ENCODE measurements around the gene DIAPH2. TPM values are rescaled to one million over a fixed set of nuclear protein-coding genes. Genes with fewer than 3 reads are reported as not detected.

DIAPH2 gene
- total RNA-seq, 1 experiment from 2014 or later: 10.9 TPM

DNA sequence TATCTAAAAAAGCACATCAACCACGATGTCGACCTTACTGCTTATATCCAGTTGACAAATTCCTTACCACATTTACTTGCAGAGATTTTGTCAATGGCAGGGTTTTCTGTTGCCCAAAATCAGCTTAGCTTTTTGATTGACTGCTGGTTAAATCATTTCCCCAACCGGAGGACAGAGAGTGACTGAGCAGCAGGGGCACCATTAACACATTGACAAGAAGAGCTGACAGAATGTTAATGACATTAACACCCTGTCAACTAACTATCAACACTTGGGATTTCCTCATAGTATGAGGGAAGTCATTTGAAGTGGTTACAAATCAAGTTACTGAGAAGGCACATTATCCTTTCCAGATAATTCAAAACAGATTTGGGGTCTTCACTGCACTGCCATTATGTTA, 567.5 kb downstream of the DIAPH2 start:
- H3K27me3 ChIP-seq (ENCODE audit: insufficient read depth, low read length): no peaks in the 10 kb centered on the region
- DNase-seq (ENCODE audit: low read depth, low spot score): no peak
- no peak overlapping the region for H3K9ac ChIP-seq (ENCODE audit: low read length)
- no peaks in the 10 kb centered on the region for H3K9me3 ChIP-seq (ENCODE audit: control insufficient read depth in 1 of 2, insufficient read depth in 1 of 2, low read depth in 1 of 2, low read length in 2 of 2)
- POLR2A ChIA-PET: no interaction called here
- TF ChIP-seq EZH2 (IDR thresholded peaks at IDR 0.05) (no peak), EGR1 (IDR thresholded peaks at IDR 0.05; ENCODE audit: low read depth) (no peak)
- TF ChIP-seq, protein P1, sequence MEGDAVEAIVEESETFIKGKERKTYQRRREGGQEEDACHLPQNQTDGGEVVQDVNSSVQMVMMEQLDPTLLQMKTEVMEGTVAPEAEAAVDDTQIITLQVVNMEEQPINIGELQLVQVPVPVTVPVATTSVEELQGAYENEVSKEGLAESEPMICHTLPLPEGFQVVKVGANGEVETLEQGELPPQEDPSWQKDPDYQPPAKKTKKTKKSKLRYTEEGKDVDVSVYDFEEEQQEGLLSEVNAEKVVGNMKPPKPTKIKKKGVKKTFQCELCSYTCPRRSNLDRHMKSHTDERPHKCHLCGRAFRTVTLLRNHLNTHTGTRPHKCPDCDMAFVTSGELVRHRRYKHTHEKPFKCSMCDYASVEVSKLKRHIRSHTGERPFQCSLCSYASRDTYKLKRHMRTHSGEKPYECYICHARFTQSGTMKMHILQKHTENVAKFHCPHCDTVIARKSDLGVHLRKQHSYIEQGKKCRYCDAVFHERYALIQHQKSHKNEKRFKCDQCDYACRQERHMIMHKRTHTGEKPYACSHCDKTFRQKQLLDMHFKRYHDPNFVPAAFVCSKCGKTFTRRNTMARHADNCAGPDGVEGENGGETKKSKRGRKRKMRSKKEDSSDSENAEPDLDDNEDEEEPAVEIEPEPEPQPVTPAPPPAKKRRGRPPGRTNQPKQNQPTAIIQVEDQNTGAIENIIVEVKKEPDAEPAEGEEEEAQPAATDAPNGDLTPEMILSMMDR (IDR thresholded peaks at IDR 0.05 in 2 of 3, conservative IDR thresholded peaks at IDR 0.05 in 1 of 3; ENCODE audit: borderline replicate concordance in 1 of 3, insufficient read depth in 1 of 3, low read depth in 2 of 3, low read length in 2 of 3): no peak
- no peak overlapping the region for H3K4me2 ChIP-seq (ENCODE audit: low read length)
- H3K79me2 ChIP-seq (ENCODE audit: insufficient read depth, low read length): no peaks in the 10 kb centered on the region
- H3K4me1 ChIP-seq (ENCODE audit: control insufficient read depth in 1 of 2, insufficient read depth in 2 of 2, low read length in 2 of 2): peaks cover 0 to 7% of the 10 kb centered on the region in 2 experiments; a peak in 2 of 4 replicates
- no peak for ATAC-seq
- no peaks in the 10 kb centered on the region for H3K9me2 ChIP-seq (ENCODE audit: insufficient read depth)
- no peak overlapping the region for H3K27ac ChIP-seq (ENCODE audit: low read depth, low read length)
- CTCF ChIA-PET: no interaction called here
- H4K20me1 ChIP-seq (ENCODE audit: insufficient read depth): no peaks in the 10 kb centered on the region
- intact Hi-C loops (cut with micrococcal nuclease): no loop called here
- no TSS peak for BruUV-seq (replicated peaks)
- H2AFZ ChIP-seq (ENCODE audit: low read depth, low read length, poor library complexity, severe bottlenecking): no peak overlapping the region
- no peaks in the 10 kb centered on the region for H3K36me3 ChIP-seq (ENCODE audit: control insufficient read depth in 1 of 2, insufficient read depth in 2 of 2, low read length in 2 of 2)
- RAD21 ChIA-PET (ENCODE audit: low non-redundant PET in 1 of 2, low total read pairs in 2 of 2, uncharacterized antibody in 2 of 2, unreplicated experiment in 2 of 2): no interaction called here
- H3K4me3 ChIP-seq (replicated peaks in 1 of 2; ENCODE audit: low read depth in 1 of 2, low read length in 2 of 2): no peak overlapping the region

DNA sequence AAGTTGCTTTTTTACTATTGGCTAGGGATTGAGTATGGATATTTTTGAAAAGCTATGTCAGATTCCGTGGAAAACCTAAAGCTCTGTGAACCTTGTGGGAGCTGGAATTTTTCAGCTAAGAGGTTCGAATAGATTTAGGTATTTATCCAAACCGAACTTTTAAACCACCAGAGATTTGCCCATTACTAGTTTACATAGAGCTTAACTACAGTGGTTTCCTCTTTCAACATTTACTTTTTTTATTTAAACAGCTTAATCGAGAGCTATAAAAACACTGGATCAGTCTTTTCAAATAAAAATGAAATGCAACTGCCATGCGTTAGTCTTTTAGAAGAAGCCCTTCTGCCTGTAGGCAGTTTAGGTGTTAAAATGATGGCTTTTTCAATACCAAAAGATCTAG, 576.0 kb downstream of the DIAPH2 start:
- POLR2A ChIA-PET: no interaction called here
- Histone ChIP-seq H3K9me3 (ENCODE audit: control insufficient read depth in 1 of 2, insufficient read depth in 1 of 2, low read depth in 1 of 2, low read length in 2 of 2) (no peaks in the 10 kb centered on the region), H3K4me2 (ENCODE audit: low read length) (no peak overlapping the region), H3K27ac (ENCODE audit: low read depth, low read length) (no peak overlapping the region), H3K27me3 (ENCODE audit: insufficient read depth, low read length) (no peaks in the 10 kb centered on the region), H3K36me3 (ENCODE audit: control insufficient read depth in 1 of 2, insufficient read depth in 2 of 2, low read length in 2 of 2) (no peaks in the 10 kb centered on the region), H4K20me1 (ENCODE audit: insufficient read depth) (no peaks in the 10 kb centered on the region), H3K9me2 (ENCODE audit: insufficient read depth) (no peaks in the 10 kb centered on the region), H3K4me3 (replicated peaks in 1 of 2; ENCODE audit: low read depth in 1 of 2, low read length in 2 of 2) (no peak overlapping the region), H3K4me1 (ENCODE audit: control insufficient read depth in 1 of 2, insufficient read depth in 2 of 2, low read length in 2 of 2) (no peaks in the 10 kb centered on the region), H2AFZ (ENCODE audit: low read depth, low read length, poor library complexity, severe bottlenecking) (no peak overlapping the region), H3K79me2 (ENCODE audit: insufficient read depth, low read length) (no peaks in the 10 kb centered on the region), H3K9ac (ENCODE audit: low read length) (no peak overlapping the region)
- CTCF ChIA-PET: no interaction called here
- DNase-seq (ENCODE audit: low read depth, low spot score): no peak
- no peak for ATAC-seq
- BruUV-seq (replicated peaks): no TSS peak
- intact Hi-C loops (cut with micrococcal nuclease): no loop called here
- RAD21 ChIA-PET (ENCODE audit: low non-redundant PET in 1 of 2, low total read pairs in 2 of 2, uncharacterized antibody in 2 of 2, unreplicated experiment in 2 of 2): no interaction called here
- TF ChIP-seq CEBPB (IDR thresholded peaks at IDR 0.05; ENCODE audit: low read depth): no peak
- TF ChIP-seq SRF (IDR thresholded peaks at IDR 0.05; ENCODE audit: low read depth): no peak
- TF ChIP-seq CBX3 (IDR thresholded peaks at IDR 0.05; ENCODE audit: low read depth): no peak
- TF ChIP-seq, protein P2, sequence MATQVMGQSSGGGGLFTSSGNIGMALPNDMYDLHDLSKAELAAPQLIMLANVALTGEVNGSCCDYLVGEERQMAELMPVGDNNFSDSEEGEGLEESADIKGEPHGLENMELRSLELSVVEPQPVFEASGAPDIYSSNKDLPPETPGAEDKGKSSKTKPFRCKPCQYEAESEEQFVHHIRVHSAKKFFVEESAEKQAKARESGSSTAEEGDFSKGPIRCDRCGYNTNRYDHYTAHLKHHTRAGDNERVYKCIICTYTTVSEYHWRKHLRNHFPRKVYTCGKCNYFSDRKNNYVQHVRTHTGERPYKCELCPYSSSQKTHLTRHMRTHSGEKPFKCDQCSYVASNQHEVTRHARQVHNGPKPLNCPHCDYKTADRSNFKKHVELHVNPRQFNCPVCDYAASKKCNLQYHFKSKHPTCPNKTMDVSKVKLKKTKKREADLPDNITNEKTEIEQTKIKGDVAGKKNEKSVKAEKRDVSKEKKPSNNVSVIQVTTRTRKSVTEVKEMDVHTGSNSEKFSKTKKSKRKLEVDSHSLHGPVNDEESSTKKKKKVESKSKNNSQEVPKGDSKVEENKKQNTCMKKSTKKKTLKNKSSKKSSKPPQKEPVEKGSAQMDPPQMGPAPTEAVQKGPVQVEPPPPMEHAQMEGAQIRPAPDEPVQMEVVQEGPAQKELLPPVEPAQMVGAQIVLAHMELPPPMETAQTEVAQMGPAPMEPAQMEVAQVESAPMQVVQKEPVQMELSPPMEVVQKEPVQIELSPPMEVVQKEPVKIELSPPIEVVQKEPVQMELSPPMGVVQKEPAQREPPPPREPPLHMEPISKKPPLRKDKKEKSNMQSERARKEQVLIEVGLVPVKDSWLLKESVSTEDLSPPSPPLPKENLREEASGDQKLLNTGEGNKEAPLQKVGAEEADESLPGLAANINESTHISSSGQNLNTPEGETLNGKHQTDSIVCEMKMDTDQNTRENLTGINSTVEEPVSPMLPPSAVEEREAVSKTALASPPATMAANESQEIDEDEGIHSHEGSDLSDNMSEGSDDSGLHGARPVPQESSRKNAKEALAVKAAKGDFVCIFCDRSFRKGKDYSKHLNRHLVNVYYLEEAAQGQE (IDR thresholded peaks at IDR 0.05; ENCODE audit: low read depth): no peak
- TF ChIP-seq POLR2A (IDR thresholded peaks at IDR 0.05; ENCODE audit: borderline replicate concordance, extremely low read depth, insufficient read depth, insufficient read length): no peak
- no peak for TF ChIP-seq EZH2 (IDR thresholded peaks at IDR 0.05)
- no peak for TF ChIP-seq RAD21 (IDR thresholded peaks at IDR 0.05; ENCODE audit: low read depth)
- TF ChIP-seq SP1 (IDR thresholded peaks at IDR 0.05; ENCODE audit: low read depth): no peak
- no peak for TF ChIP-seq SIN3A (IDR thresholded peaks at IDR 0.05; ENCODE audit: low read depth)
- TF ChIP-seq, protein P3, sequence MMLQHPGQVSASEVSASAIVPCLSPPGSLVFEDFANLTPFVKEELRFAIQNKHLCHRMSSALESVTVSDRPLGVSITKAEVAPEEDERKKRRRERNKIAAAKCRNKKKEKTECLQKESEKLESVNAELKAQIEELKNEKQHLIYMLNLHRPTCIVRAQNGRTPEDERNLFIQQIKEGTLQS (IDR thresholded peaks at IDR 0.05): no peak
- TF ChIP-seq FOSL1 (IDR thresholded peaks at IDR 0.05; ENCODE audit: low read depth): no peak
- no peak for TF ChIP-seq POLR2AphosphoS5 (IDR thresholded peaks at IDR 0.05; ENCODE audit: low read depth, low read length)
- TF ChIP-seq EGR1 (IDR thresholded peaks at IDR 0.05; ENCODE audit: low read depth): no peak
- no peak for TF ChIP-seq ELF1 (IDR thresholded peaks at IDR 0.05; ENCODE audit: borderline replicate concordance, low read depth)
- no peak for TF ChIP-seq JUND (IDR thresholded peaks at IDR 0.05)
- no peak for TF ChIP-seq EZH2phosphoT487 (IDR thresholded peaks at IDR 0.05; ENCODE audit: borderline replicate concordance)
- TF ChIP-seq TCF7L2 (IDR thresholded peaks at IDR 0.05; ENCODE audit: borderline replicate concordance, extremely low read depth, insufficient read depth, insufficient read length): no peak
- TF ChIP-seq ZNF274 (IDR thresholded peaks at IDR 0.05; ENCODE audit: low read depth, low read length): no peak

Data from HCT116 (cell line).